K562 (cell line): ENCODE results near the gene LYPD5. TPM values are rescaled to one million over a fixed set of nuclear protein-coding genes. Genes with fewer than 3 reads are reported as not detected.

Source experiments
- ARID4B ChIP-seq: sonication (generic); formaldehyde crosslinking; IDR thresholded peaks from 2 replicates; pipeline ENCODE4 v1.8.0; 2022; ENCODE audit warnings: mild to moderate bottlenecking, missing genetic modification reagents
- HMBOX1 ChIP-seq: sonication (generic); IDR thresholded peaks from 2 replicates; pipeline ENCODE4 v1.6.1; 2016
- MXD1 ChIP-seq: fragments of 250-450 bp; sonication (Bioruptor Pico); IDR thresholded peaks from 2 replicates; pipeline ENCODE4 v1.8.0; 2021; ENCODE audit warnings: borderline replicate concordance, mild to moderate bottlenecking, moderate library complexity; ENCODE audit not compliant: poor library complexity, severe bottlenecking
- NBN ChIP-seq: fragments of 450-650 bp; IDR thresholded peaks from 2 replicates; pipeline ENCODE4 v1.6.1; 2016; ENCODE audit warnings: low read depth, mild to moderate bottlenecking
- NELFE ChIP-seq: IDR thresholded peaks from 2 replicates; pipeline ENCODE4 v1.6.1; 2011; ENCODE audit warnings: mild to moderate bottlenecking; ENCODE audit not compliant: insufficient read depth, insufficient read length
- NFYB ChIP-seq: IDR thresholded peaks from 2 replicates; pipeline ENCODE4 v1.6.1; 2011; ENCODE audit warnings: mild to moderate bottlenecking, moderate library complexity; ENCODE audit not compliant: insufficient read length; ENCODE audit errors: extremely low read depth
- RREB1 ChIP-seq: fragments of 250-450 bp; sonication (Bioruptor Pico); IDR thresholded peaks from 2 replicates; pipeline ENCODE4 v1.4.0; 2020
- SAP30 ChIP-seq: fragments of 200-600 bp; sonication (generic); IDR thresholded peaks from 2 replicates; pipeline ENCODE4 v1.6.1; 2012; ENCODE audit warnings: borderline replicate concordance, low read depth, mild to moderate bottlenecking, moderate library complexity, low read length, control low read depth, inconsistent platforms; ENCODE audit not compliant: insufficient read depth, poor library complexity, severe bottlenecking
- SIN3A ChIP-seq, 2 experiments: fragments of 150-350 bp in 1 of 2; IDR thresholded peaks; 2 replicates each; pipeline ENCODE4 v1.6.1; 2011 to 2016; ENCODE audit warnings: borderline replicate concordance in 2 of 2, low read depth in 2 of 2, low read length in 2 of 2, mild to moderate bottlenecking in 2 of 2, moderate library complexity in 2 of 2; ENCODE audit not compliant: control insufficient read depth in 1 of 2
- SRF ChIP-seq, 2 experiments: fragments of 250-450, 450-650 bp in 1 of 2; sonication (Bioruptor Pico) in 1 of 2; sonication (generic) in 1 of 2; formaldehyde crosslinking; IDR thresholded peaks; 2 replicates each; pipeline versions ENCODE4 v1.5.0 to v1.5.1; 2020 to 2022; ENCODE audit warnings: mild to moderate bottlenecking in 1 of 2, missing genetic modification reagents in 1 of 2
- SRSF7 ChIP-seq: fragments of 200-400 bp; formaldehyde crosslinking; optimal IDR thresholded peaks from 2 replicates; pipeline ENCODE3; 2017; ENCODE audit warnings: mild to moderate bottlenecking, low read depth, low read length
- STAT5B ChIP-seq: fragments of 250-450 bp; sonication (Bioruptor Pico); IDR thresholded peaks from 2 replicates; pipeline ENCODE4 v1.8.0; 2021; ENCODE audit warnings: mild to moderate bottlenecking, inconsistent platforms
- TAF9B ChIP-seq: fragments of 450-650 bp; IDR thresholded peaks from 2 replicates; pipeline ENCODE4 v1.6.1; 2018; ENCODE audit warnings: mild to moderate bottlenecking; ENCODE audit not compliant: partially characterized antibody
- ZNF780A ChIP-seq: fragments of 250-450 bp; sonication (Bioruptor Pico); IDR thresholded peaks from 2 replicates; pipeline ENCODE4 v1.5.0; 2021; ENCODE audit warnings: mild to moderate bottlenecking
- polyA plus RNA-seq, 8 experiments: library from polyadenylated mRNA; depleted of rRNA in 4 of 8; stranded (reverse) in 5 of 8; unstranded in 3 of 8; fragments of >200 nt; fragmentation: Nextera tagmentation in 2 of 8; fragmentation: Illumina TruSeq in 1 of 8; extraction: Ambion mirVana in 2 of 8; extraction: Trizol in 1 of 8; gene quantifications; 2 replicates each; pipeline versions ENCODE4 v1.2.1 to v1.2.3, GENCODE V29; 2011 to 2014; ENCODE audit warnings: inconsistent platforms in 1 of 8, missing spikeins in 1 of 8
- total RNA-seq, 7 experiments: library from RNA; depleted of rRNA in 6 of 7; stranded (reverse); fragments of >200 nt in 6 of 7; fragmentation: Illumina TruSeq in 2 of 7; extraction: Trizol in 2 of 7; gene quantifications; 2 replicates each; pipeline versions ENCODE4 v1.2.1 to v1.2.3, GENCODE V29; 2011 to 2021; ENCODE audit warnings: low replicate concordance in 1 of 7

Gene LYPD5
- total and polyA plus RNA-seq, 9 of the 15 experiments (the other 6 are each of a cell fraction or from before 2014, with no cell fraction given): 0.03 to 0.22 (median 0.10) TPM; not detected in 3

GRCh38 chr19:43784981-43785808 lies 17.1 kb downstream of the LYPD5 start (continued):
- TF ChIP-seq SAP30 (no peak), STAT5B (CRISPR knock-in tag) (no peak), TAF9B (no peak), NELFE (no peak), NBN (0 out of 2 replicates have a peak, but pooled peaks have one; percentile 36), NFYB (no peak), RREB1 (CRISPR knock-in tag) (no peak), SRF (CRISPR knock-in tag; IDR thresholded peaks at IDR 0.05) (no peak), HMBOX1 (no peak), SRSF7 (no peak), SIN3A (IDR thresholded peaks at IDR 0.05; ENCODE audit: borderline replicate concordance in 2 of 2, control insufficient read depth in 1 of 2, low read depth in 2 of 2, low read length in 2 of 2) (no peak), ZNF780A (CRISPR knock-in tag) (no peak), MXD1 (CRISPR knock-in tag) (no peak), ARID4B (CRISPR knock-in tag) (no peak)
